Neural cell (in vitro differentiated cells): Measurements from ENCODE around the gene CSTB. TPM values are rescaled to one million over a fixed set of nuclear protein-coding genes. Genes with fewer than 3 reads are reported as not detected.

Experiments
- H2AFZ ChIP-seq: fragments of 200-600, 300-800 bp; sonication (generic), shearing (Covaris generic); 2 replicates; pipeline ENCODE4 v1.6.0; 2014; ENCODE audit warnings: low read depth, mild to moderate bottlenecking, antibody characterized with exemption, low read length, moderate library complexity
- H3F3A ChIP-seq: fragments of 200-600 bp; shearing (Covaris generic); 2 replicates; pipeline ENCODE4 v1.6.1; 2016; ENCODE audit warnings: mild to moderate bottlenecking, moderate library complexity, mixed read lengths, antibody characterized with exemption, low read length; ENCODE audit not compliant: insufficient read depth, poor library complexity, severe bottlenecking
- H3K27ac ChIP-seq: fragments of 200-600, 300-800 bp; sonication (generic), shearing (Covaris generic); 2 replicates; pipeline ENCODE4 v1.5.1; 2014; ENCODE audit warnings: mild to moderate bottlenecking, low read length, moderate library complexity
- H3K27me3 ChIP-seq: fragments of 300-800, 200-600 bp; sonication (generic), shearing (Covaris generic); 2 replicates; pipeline ENCODE4 v1.6.0; 2014; ENCODE audit warnings: mild to moderate bottlenecking, low read depth, low read length, moderate library complexity; ENCODE audit not compliant: insufficient read depth
- H3K36me3 ChIP-seq: fragments of 300-800, 200-600 bp; sonication (generic), shearing (Covaris generic); 2 replicates; pipeline ENCODE4 v1.5.1; 2014; ENCODE audit warnings: mild to moderate bottlenecking, antibody characterized with exemption, low read length, moderate library complexity; ENCODE audit not compliant: insufficient read depth
- H3K4me2 ChIP-seq: fragments of 300-800, 200-600 bp; sonication (generic), shearing (Covaris generic); 2 replicates; pipeline ENCODE4 v1.6.0; 2014; ENCODE audit warnings: mild to moderate bottlenecking, low read length
- H3K4me3 ChIP-seq: fragments of 300-800, 200-600 bp; sonication (generic), shearing (Covaris generic); 2 replicates; pipeline ENCODE4 v1.5.1; 2014; ENCODE audit warnings: mild to moderate bottlenecking, low read length, moderate library complexity
- H3K79me2 ChIP-seq: fragments of 200-600 bp; shearing (Covaris generic); replicated peaks from 2 replicates; pipeline ENCODE4 v1.6.0; 2014; ENCODE audit warnings: mild to moderate bottlenecking, low read length, moderate library complexity; ENCODE audit not compliant: insufficient read depth
- H3K9ac ChIP-seq: fragments of 300-800, 200-600 bp; sonication (generic), shearing (Covaris generic); 2 replicates; pipeline ENCODE4 v1.6.1; 2016; ENCODE audit warnings: mild to moderate bottlenecking, low read length, mixed read lengths
- H3K9me2 ChIP-seq: fragments of 200-600 bp; shearing (Covaris generic); 2 replicates; pipeline ENCODE4 v1.6.1; 2016; ENCODE audit warnings: mild to moderate bottlenecking, low read length, mixed read lengths; ENCODE audit not compliant: insufficient read depth
- H3K9me3 ChIP-seq: fragments of 200-600, 300-800 bp; sonication (generic), shearing (Covaris generic); 2 replicates; pipeline ENCODE4 v1.6.1; 2016; ENCODE audit warnings: mild to moderate bottlenecking, mixed run types, low read length, moderate library complexity, mixed read lengths
- H4K20me1 ChIP-seq: fragments of 200-600 bp; shearing (Covaris generic); 2 replicates; pipeline ENCODE4 v1.6.1; 2016; ENCODE audit warnings: mild to moderate bottlenecking, mixed run types; ENCODE audit not compliant: insufficient read depth
- EP300 ChIP-seq: fragments of 450-650 bp; conservative IDR thresholded peaks from 2 replicates; pipeline ENCODE4 v1.6.1; 2014; ENCODE audit warnings: antibody characterized with exemption, mild to moderate bottlenecking, moderate library complexity; ENCODE audit not compliant: poor library complexity, severe bottlenecking
- EZH2 ChIP-seq: fragments of 200-600, 300-800 bp; shearing (Covaris generic), sonication (generic); IDR thresholded peaks from 2 replicates; pipeline ENCODE4 v1.6.1; 2014; ENCODE audit warnings: antibody characterized with exemption, low read length, borderline replicate concordance, mild to moderate bottlenecking; ENCODE audit not compliant: insufficient read depth, poor library complexity, severe bottlenecking
- MXI1 ChIP-seq: fragments of 450-650 bp; conservative IDR thresholded peaks from 2 replicates; pipeline ENCODE4 v1.6.1; 2014; ENCODE audit warnings: antibody characterized with exemption, mild to moderate bottlenecking; ENCODE audit not compliant: poor library complexity, severe bottlenecking
- POLR2AphosphoS5 ChIP-seq: IDR thresholded peaks from 2 replicates; pipeline ENCODE4 v1.6.1; 2012
- RAD21 ChIP-seq: fragments of 450-650 bp; conservative IDR thresholded peaks from 2 replicates; pipeline ENCODE4 v1.6.1; 2014; ENCODE audit warnings: antibody characterized with exemption, mild to moderate bottlenecking, moderate library complexity
- SMC3 ChIP-seq: fragments of 450-650 bp; conservative IDR thresholded peaks from 2 replicates; pipeline ENCODE4 v1.6.1; 2014; ENCODE audit warnings: antibody characterized with exemption, mild to moderate bottlenecking, moderate library complexity; ENCODE audit not compliant: poor library complexity
- TAF1 ChIP-seq: IDR thresholded peaks from 2 replicates; pipeline ENCODE4 v1.6.1; 2012; ENCODE audit warnings: low read depth
- polyA plus RNA-seq: library from polyadenylated mRNA; depleted of rRNA; stranded (reverse); fragments of >200 nt; gene quantifications from 2 replicates; pipeline ENCODE4 v1.2.3, GENCODE V29; 2014
- TF ChIP-seq, protein P1 (sequence below): IDR thresholded peaks from 2 replicates; pipeline ENCODE4 v1.6.1; 2012; ENCODE audit warnings: borderline replicate concordance
- TF ChIP-seq, protein P2 (sequence below): fragments of 450-650 bp; IDR thresholded peaks from 2 replicates; pipeline ENCODE4 v1.5.1; 2014; ENCODE audit warnings: antibody characterized with exemption, mild to moderate bottlenecking, moderate library complexity; ENCODE audit not compliant: poor library complexity, severe bottlenecking

Gene CSTB
- polyA plus RNA-seq, 1 donor from 2014 or later: 9.7 TPM

DNA sequence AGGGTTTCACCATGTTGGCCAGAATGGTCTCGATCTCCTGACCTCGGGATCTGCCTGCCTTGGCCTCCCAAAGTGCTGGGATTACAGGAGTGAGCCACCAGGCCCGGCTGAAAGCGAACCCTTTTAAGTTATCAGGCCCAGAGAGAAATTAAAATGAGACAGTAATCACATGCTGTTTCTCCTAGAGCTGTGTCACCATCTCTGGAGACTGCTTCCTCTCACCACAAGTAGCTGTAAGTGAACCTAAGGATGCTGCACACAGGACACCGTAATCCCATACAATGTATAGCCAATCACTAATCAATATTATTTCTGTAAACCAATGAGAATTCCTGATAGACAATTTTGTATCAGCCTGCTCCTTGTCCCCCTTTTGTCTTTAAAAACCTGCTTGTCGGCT, 5.7 kb upstream of the CSTB start:
- Histone ChIP-seq H3K9me3 (no peaks in the 10 kb centered on the region), H3K4me2 (no peak overlapping the region), H3K27me3 (no peaks in the 10 kb centered on the region), H2AFZ (no peak overlapping the region), H3F3A (no peaks in the 10 kb centered on the region), H3K9me2 (no peaks in the 10 kb centered on the region), H3K4me3 (no peak overlapping the region), H3K36me3 (no peaks in the 10 kb centered on the region), H3K27ac (no peak overlapping the region), H3K9ac (no peak overlapping the region), H3K79me2 (no peaks in the 10 kb centered on the region), H4K20me1 (no peaks in the 10 kb centered on the region)
- no peak for TF ChIP-seq EZH2
- TF ChIP-seq POLR2AphosphoS5: no peak
- TF ChIP-seq, protein P1, sequence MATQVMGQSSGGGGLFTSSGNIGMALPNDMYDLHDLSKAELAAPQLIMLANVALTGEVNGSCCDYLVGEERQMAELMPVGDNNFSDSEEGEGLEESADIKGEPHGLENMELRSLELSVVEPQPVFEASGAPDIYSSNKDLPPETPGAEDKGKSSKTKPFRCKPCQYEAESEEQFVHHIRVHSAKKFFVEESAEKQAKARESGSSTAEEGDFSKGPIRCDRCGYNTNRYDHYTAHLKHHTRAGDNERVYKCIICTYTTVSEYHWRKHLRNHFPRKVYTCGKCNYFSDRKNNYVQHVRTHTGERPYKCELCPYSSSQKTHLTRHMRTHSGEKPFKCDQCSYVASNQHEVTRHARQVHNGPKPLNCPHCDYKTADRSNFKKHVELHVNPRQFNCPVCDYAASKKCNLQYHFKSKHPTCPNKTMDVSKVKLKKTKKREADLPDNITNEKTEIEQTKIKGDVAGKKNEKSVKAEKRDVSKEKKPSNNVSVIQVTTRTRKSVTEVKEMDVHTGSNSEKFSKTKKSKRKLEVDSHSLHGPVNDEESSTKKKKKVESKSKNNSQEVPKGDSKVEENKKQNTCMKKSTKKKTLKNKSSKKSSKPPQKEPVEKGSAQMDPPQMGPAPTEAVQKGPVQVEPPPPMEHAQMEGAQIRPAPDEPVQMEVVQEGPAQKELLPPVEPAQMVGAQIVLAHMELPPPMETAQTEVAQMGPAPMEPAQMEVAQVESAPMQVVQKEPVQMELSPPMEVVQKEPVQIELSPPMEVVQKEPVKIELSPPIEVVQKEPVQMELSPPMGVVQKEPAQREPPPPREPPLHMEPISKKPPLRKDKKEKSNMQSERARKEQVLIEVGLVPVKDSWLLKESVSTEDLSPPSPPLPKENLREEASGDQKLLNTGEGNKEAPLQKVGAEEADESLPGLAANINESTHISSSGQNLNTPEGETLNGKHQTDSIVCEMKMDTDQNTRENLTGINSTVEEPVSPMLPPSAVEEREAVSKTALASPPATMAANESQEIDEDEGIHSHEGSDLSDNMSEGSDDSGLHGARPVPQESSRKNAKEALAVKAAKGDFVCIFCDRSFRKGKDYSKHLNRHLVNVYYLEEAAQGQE: no peak
- no peak for TF ChIP-seq MXI1
- no peak for TF ChIP-seq SMC3
- TF ChIP-seq, protein P2, sequence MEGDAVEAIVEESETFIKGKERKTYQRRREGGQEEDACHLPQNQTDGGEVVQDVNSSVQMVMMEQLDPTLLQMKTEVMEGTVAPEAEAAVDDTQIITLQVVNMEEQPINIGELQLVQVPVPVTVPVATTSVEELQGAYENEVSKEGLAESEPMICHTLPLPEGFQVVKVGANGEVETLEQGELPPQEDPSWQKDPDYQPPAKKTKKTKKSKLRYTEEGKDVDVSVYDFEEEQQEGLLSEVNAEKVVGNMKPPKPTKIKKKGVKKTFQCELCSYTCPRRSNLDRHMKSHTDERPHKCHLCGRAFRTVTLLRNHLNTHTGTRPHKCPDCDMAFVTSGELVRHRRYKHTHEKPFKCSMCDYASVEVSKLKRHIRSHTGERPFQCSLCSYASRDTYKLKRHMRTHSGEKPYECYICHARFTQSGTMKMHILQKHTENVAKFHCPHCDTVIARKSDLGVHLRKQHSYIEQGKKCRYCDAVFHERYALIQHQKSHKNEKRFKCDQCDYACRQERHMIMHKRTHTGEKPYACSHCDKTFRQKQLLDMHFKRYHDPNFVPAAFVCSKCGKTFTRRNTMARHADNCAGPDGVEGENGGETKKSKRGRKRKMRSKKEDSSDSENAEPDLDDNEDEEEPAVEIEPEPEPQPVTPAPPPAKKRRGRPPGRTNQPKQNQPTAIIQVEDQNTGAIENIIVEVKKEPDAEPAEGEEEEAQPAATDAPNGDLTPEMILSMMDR: no peak
- no peak for TF ChIP-seq TAF1
- TF ChIP-seq RAD21: no peak
- TF ChIP-seq EP300: no peak

DNA sequence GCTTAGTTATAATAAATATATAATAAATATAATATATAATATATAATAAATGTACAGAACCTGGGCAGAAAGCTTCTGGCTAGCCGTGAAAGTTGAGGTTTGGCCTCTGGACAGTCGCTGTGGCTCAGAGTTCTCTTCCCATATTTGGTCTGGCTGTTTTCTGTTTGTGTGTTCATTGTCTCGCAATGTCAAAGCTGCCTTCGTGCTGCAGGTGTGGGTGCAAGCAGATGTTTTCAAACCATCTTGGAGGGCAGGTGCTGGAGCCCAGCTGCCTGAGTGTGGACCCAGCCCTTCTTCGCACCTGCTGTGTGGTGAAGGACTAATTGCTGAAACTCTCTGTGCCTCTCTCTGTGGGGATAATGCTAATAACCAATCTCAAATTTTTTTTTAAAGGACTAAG, 3.6 kb upstream of the CSTB start:
- H3K4me3 ChIP-seq: no peak overlapping the region
- no peaks in the 10 kb centered on the region for H4K20me1 ChIP-seq
- H3K9me3 ChIP-seq: no peaks in the 10 kb centered on the region
- TF ChIP-seq SMC3 (no peak), MXI1 (no peak), EP300 (no peak), POLR2AphosphoS5 (no peak), TAF1 (no peak), RAD21 (no peak)
- TF ChIP-seq, protein P1: no peak
- TF ChIP-seq, protein P2: no peak
- peaks cover 5% of the 10 kb centered on the region for H3K79me2 ChIP-seq
- no peaks in the 10 kb centered on the region for H3K27me3 ChIP-seq
- H3F3A ChIP-seq: no peaks in the 10 kb centered on the region
- no peak overlapping the region for H2AFZ ChIP-seq
- no peak overlapping the region for H3K27ac ChIP-seq
- H3K36me3 ChIP-seq: no peaks in the 10 kb centered on the region
- no peak overlapping the region for H3K9ac ChIP-seq
- no peak overlapping the region for H3K4me2 ChIP-seq
- no peaks in the 10 kb centered on the region for H3K9me2 ChIP-seq
